Medulla oblongata (tissue), 1 donor: ENCODE data around the gene KIF26B.

Source experiments
- DNase-seq: peaks from one replicate; pipeline ENCODE4 v3.0.0-alpha.2; 2015; ENCODE audit errors: extremely low spot score

KIF26B gene

GRCh38 chr1:245462161-245462560, 307.4 kb downstream of the KIF26B start:
- DNase-seq: no peak

DNA sequence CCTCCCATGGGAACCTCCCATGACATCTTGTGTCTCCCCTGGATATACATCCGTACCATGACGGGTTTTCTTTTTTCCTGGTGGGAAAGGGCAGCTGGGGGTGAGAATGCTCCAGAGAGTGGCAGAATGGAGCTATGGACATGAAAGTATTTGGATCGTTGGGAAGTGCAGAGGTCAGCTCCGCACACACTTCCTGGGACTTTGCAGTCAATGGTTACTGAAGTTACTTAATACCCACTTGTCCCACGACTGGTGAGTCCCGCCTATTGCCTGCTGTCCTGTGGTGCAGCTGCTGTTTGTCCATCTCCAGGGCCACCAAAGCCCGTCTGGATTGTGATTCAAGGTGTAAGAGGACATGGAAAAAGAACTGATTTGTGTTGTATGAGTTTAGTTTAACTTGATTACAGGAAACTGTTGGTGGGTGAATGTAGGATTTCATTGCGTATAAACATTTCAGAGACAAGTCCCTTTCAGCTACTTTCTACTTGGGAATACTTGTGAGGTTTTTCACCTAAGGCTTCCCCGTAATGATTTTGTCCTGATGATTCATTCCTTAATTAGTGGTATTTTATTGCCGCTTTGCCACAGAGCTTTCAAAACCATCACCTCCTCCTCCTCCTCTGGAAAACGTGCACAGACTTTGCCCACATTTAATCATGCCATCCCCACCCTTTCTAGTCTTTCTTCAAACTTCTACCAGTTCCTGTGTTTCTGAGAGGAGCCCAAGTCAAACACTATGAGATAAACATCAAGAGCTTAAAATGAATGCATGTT, 308.8 kb downstream of the KIF26B start:
- DNase-seq: no peak

DNA sequence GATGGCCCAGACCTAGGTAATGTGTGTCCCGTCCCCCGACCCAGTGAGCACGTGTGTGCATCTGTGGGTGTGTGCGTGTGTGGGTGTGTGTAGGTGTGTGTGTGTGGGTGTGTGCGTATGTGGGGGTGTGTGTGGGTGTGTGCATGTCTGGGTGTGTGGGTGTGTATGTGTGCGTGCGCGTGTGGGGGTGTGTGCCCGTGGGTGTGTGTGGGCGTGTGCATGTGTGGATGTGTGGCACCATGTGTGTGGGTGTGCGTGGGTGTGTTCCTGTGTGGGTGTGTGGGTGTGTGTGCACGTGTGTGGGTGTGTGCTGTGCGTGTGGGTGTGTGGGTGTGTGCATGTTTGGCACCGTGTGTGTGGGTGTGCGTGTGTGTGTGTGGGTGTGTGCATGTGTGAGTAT, 309.5 kb downstream of the KIF26B start:
- no peak for DNase-seq

DNA sequence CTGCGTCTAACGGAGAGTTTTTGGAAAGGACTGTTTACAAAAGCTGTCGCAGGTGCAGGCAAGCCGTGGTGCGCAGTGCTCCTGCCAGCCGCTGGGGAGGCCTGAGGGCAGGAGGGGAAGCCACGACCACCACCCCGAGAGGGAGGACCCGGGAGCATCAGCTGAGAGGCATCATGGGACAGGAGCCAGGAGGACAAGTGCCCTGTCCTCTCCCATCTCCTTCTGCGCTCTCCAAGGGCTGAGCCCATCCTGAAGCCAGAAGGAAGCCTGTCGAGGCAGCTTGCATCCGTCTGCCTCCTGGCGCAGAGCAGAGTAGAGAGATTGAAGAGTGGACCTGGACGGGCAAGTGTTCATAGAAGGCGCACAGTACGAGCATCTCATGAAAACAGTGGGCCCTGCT, 310.9 kb downstream of the KIF26B start:
- DNase-seq: no peak

DNA sequence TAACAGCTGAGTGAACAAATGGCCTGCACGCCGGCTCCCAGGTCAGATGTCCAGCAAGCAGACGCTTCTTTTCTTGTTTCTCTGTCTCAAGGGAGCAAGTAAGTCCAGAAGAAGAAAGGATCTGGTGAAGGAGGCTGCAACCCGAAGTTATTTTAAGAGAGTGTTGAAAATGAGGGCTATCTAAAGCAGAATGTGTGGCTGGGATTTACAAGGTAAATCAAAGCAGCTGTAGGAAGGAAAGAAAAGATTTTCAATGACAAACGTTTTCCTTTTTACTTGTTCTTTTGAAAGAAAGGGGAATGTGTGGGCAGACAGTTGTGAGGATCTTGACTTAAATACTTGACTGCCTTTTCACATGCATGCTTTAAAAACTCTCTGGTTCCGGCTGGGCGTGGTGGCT, 311.5 kb downstream of the KIF26B start:
- no peak for DNase-seq

- DNase-seq: no peak
These were observed 313.0 kb downstream of the KIF26B start for GRCh38 chr1:245467804-245468203.

GRCh38 chr1:245469006-245469405, 314.2 kb downstream of the KIF26B start:
- no peak for DNase-seq

GRCh38 chr1:245469734-245470133, 314.9 kb downstream of the KIF26B start:
- DNase-seq: no peak

DNA sequence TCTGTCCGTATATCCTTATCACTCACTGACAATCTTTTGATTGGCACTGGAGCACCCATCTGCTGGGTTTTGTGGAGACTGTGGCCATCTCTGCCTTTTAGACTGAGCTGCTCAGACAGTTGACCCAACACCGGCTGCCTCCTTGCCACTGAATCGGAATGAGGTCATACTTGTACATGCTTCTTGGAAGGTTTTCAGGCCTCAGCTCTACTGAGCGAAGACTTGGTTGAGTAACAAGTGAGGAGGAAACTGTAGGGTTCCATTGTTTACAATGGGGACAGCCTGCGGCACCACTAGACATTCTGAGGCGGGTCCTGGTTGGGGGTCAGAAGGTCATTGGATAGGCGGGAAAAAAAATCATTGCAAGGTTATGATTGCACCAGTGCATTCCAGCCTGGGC, 320.3 kb downstream of the KIF26B start:
- DNase-seq: no peak

- DNase-seq: no peak
These were observed 321.3 kb downstream of the KIF26B start for GRCh38 chr1:245475961-245476516.

DNA sequence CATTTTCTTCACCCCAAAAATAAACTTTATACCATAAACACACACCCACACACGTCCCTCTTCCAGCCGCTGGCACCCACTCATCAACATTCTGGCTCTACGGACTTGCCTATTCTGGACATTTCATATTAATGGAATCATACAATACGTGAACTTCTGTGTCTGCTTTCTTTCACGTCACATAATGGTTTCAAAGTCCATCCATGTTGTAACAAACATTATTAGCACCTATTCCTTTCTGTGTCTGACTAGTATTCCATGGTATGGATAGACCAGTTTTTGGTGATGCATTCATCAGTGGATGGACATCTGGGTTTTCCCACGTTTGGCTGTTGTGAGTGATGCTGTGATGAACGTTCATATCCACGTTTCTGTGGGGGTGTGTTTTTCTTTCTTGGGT, 323.2 kb downstream of the KIF26B start:
- DNase-seq: no peak

GRCh38 chr1:245480393-245481120, 325.8 kb downstream of the KIF26B start:
- DNase-seq: peak; percentile 28

- DNase-seq: no peak
These were observed 326.5 kb downstream of the KIF26B start for GRCh38 chr1:245481261-245481660.

- DNase-seq: no peak
These were observed 328.5 kb downstream of the KIF26B start for GRCh38 chr1:245483247-245483646.

- DNase-seq: no peak
These were observed 329.4 kb downstream of the KIF26B start for GRCh38 chr1:245484176-245484575.

GRCh38 chr1:245485996-245486395, 331.2 kb downstream of the KIF26B start:
- DNase-seq: peak; percentile 62

DNA sequence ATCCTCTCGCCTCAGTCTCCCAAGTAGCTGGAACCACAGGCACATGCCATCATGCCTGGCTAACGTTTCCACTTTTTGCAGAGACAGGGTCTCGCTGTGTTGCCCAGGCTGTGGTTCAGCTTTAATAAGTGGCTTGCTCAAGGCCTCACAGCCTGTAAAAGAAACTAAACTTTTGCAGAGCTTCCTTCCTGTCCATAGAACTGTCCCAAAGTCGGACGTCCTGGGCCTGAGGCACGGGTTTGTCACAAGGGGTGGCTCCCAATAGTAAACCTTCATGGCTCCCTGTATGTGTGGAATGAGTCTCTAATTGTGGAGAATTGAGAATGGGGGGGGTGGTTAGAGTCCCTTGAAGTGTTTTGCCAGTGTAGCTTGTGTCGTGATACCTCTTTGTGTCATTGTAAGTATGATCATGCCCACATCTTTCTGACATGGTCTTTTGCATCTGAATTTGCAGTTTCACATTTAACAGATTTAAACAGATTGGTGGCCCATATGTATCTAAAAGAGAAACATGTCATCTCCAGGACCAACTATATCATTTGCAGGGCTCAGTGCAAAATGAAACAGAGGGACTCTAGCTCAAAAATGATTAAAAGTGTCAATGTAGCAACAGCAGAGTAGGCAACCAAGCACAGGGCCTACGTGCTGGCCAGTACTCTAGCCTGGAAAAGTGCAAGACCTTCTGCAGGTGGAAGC, 332.1 kb downstream of the KIF26B start:
- DNase-seq: peak; percentile 13

DNA sequence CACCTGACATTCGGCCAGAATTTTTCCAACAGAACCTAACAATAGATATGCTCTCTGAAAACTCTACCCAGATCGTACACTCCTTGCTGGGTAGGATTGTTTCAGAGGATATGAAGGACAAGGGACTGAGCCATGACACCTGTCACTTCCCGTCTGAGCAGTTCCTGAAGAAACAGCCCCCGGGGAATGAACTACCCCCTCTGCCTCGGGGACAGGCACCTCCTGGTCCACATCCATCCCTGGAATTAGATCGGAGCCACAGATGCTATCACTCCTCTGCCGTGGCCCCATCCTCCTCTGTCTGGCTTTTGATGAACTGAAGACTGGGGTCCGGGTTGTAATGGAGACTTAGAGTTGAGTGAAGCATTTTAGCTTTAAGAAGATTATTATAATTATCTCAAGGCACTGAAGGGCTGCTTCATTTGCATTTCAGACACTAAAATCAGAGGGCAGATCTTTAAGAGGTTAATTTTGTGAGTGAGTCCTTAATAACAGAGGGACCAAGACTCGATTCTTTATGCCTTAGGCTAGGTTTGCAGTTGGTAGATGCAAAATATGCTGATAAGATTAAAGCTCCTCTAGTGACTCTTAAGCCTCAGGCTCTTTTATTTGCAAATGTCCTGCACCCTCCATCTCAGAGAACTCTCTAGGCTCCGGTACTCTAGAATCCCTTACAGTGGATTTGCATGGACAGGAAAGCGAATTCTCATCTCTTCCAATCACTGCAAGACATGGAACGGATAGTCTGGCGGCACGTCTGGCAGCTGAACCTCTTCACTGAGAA, 333.8 kb downstream of the KIF26B start:
- DNase-seq: no peak

DNA sequence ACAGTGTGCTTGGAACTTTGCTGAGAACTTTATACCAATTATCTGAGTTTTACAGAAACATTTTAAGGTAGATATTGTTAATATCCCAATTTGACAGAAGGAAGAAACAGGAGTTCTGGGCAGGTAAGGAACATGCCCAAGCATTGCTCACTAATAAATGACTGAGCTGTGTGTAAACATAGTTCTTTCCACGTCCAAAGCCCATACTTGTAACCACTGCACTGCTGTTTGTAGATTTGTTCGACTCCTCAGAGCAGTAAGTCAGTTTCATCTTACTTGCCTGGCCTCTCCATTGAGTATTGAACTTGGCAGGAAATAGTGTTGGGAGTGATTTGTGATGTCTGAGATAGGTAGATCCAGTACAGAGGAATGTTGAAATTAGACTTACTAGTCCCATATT, 335.1 kb downstream of the KIF26B start:
- DNase-seq: no peak

GRCh38 chr1:245493029-245493428, 338.2 kb downstream of the KIF26B start:
- no peak for DNase-seq

- no peak for DNase-seq
These were observed 340.9 kb downstream of the KIF26B start for GRCh38 chr1:245495681-245496080.

DNA sequence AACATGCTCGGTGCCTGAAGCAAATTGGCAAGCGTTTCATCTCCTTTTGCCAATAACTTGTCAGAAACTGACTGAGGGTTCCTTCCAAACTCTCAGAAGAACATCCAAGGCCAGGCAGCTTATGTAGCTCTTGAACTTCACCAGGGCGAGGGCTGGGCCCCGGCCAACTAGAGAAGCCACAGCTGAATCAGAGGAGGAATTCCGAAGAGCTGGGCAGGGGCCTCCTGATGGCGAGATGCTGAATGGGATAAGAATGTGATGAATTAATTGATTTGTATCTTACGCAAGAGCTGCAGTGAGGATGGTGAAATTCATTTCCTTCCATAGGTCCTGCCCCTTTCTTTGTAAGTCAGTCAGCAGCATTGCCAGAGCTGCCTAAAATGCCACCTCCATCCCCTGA, 345.8 kb downstream of the KIF26B start:
- peak; percentile 13 for DNase-seq
